Measurements from ENCODE around the gene BMS1.
"Not testable (repeated sequence)": the region's sequence is repeated elsewhere in the genome, so short reads cannot be mapped to it uniquely, and the experiment has no call there.

Gene BMS1

DNA sequence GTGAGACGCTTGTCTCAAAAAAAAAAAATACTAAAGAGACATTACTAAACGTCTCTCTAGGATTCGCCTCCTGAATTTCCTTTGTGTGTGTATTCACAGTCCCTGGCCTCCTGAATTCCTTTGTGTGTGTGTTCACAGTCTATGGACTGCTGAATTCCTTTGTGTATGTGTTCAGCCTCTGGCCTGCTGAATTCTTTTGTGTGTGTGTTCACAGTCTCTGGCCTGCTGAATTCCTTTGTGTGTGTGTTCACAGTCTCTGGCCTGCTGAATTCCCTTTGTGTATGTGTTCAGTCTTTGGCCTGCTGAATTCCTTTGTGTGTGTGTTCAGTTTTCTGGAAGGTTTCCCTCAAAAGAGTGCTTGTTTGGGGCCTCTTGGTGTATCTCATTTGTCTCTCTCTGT lies 8.2 kb downstream of the BMS1 start:
- no peak for DNase-seq

DNA sequence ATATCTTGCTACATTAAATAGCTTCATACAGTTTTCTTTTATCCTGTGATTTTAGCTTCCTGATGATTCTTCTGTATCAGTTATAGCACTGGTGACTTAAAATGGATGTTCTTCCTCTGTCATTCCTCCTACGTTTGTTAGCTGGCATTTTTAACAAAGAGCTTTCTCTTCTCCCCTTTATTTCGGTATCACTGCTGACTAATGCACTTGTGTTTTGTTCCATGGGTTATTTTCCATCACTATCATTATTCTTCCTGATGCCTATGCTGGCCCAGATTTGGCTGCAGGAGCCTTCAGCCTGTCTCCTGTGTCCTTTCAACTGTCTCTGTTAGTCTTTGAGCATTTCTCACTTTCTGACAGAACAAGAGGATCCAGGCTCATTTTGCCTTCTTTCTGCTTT lies 13.1 kb downstream of the BMS1 start:
- DNase-seq: no peak

DNA sequence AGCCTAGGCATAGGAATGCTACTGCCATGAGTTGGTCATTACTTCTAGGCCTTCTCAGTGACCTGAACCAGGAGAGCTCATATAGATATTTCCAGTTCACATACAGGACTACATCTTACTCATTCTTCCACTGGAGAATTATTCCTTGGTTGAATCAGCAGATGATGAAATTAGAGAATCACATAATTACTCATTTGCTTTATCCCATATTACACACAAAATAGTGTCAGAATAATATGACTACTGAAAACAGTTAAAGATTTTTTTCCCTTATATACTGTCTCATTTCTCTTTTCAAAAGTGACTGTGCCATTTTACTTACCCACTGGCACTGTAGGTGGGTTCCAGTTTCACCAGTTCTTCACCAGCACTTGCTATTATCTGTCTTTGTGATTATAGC lies 18.5 kb downstream of the BMS1 start:
- no peak for DNase-seq

DNA sequence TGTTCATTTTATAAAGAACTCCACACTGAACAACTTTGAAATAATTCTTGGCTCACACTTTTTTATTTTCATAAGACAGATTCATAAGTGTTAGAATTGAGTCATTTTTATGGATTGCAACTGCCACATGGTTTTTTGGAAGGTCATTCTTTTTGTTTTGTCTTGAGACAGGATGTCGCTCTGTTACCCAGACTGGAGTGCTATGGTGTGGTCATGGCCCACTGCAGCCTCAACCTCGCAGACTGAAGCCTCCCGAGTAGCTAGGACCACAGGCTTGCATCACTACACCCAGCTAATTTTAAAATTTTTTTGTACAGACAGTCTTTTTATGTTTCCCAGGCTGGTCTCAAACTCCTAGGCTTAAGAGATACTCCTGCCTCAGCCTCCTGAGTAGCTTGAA lies 20.3 kb downstream of the BMS1 start:
- DNase-seq: no peak

DNA sequence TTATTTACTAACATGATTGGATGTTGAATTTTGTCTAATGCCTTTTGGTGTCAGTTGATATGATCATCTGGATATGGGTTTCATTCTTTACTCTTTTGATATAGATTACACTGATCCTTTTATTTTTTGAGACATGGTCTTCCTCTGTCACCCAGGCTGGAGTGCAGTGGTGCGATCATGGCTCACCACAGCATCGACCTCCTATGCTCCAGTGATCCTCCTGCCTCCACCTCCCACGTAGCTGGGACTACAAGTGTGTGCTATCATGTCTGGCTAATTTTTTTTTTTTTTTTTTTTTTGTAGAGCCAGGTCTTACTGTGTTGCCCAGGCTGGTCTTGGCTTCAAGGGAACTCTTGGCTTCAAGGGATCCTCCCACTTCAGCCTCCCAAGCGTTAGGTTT lies 27.1 kb downstream of the BMS1 start:
- DNase-seq: no peak

DNA sequence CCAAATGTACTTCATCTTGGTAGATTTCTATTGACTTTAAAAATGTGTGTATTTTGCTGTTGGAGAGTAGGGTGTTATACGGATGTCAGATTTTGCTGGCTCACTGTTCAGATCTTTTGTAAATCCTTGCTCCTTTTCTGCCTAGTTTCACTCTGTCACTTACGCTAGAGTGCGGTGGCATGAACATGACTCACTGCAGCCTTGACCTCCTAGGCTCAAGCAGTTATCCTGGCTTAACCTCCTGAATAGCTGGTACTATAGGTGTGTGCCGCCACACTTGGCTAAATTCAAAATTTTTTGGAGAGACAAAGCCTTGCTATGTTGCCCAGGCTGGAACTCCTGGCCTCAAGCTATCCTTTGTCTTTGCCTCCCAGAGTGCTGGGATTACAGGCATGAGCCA lies 29.4 kb downstream of the BMS1 start:
- DNase-seq: no peak

DNA sequence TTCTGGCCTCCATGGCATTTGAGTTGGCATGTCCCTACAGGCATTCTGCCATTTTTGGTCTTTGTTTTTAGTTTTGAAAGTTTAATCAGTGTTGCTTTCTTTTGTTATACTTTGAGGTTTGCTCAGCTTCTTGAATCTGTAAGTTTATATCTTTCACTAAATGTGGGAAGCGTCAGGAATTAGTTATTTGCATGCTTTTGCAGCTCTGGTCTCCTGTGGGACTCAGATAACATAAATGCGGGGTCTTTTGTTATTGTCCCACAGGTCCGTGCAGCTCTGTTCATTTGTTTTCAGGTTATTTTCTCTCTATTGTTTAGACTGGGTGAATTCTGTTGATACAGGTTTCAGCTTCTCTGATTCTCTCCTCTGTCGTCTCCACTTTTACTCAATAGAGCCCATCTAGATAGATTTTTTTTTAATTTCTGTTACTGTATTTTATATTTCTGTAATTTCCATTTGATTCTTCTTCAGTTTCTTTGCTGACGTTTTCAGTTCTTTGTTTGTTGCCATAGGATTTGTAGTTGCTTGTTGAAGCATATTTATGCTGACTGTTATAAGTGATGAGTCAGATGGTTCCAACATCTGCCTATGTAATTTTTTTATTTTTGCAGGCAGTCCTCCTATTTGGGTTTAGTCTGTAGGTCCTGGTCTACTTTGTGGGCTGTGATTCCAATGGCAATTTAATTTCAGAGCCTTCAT lies 31.5 kb downstream of the BMS1 start:
- DNase-seq: not testable (repeated sequence)

DNA sequence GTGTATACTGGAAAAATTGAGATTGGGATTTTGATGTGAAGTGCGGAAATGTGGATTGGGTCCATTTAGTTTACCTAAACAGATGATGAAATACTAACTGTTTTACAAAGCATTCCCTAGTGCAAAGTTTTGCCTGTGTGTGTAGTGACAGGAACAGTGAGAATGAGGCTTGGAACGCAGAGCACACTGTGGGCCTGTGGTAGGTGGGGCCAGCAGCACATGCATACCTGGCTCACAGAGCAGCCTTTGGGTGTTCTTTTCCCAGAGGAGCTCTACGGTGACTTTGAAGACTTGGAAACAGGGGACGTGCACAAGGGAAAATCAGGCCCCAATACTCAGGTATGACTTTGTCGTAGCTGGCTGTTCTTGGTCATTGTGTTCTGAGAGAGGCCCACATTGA lies 33.7 kb downstream of the BMS1 start:
- not testable (repeated sequence) for DNase-seq

DNA sequence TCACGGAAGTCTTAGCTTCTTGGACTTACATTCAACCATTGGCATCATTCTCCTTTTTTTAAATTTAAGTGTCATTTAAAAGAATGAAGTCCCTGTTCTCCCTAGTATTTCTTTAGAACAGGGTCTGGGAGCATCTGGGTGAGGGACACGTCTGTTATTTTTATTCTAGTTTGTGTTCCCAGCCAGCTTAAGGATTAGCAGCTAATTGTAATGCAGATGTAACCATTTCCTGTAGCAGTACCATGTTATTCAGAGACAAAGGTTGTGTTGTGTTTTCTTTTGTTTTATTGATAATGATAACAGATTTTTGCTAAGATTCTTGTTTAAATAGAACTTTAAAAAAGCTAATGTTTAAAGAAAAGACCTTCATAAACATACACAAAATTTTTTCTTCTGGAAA lies 34.3 kb downstream of the BMS1 start:
- DNase-seq: no peak

DNA sequence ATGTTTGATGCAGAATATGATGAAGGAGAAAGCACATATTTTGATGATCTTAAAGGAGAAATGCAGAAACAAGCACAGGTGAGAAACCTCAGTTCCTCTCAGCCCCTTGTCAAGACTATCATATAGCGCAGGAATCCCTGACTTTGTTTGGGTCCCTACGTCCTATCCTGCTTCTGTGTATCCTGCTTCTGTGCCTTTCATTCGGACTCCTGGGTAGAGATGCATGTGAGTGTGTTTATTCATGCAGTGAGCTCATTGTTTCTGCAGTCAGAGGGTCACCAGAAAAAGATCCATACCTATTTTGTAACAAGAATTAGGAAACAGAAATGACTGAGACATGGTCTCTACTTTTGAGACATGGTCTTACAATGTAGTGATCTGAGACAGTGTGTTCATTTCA lies 34.8 kb downstream of the BMS1 start:
- DNase-seq: not testable (repeated sequence)

DNA sequence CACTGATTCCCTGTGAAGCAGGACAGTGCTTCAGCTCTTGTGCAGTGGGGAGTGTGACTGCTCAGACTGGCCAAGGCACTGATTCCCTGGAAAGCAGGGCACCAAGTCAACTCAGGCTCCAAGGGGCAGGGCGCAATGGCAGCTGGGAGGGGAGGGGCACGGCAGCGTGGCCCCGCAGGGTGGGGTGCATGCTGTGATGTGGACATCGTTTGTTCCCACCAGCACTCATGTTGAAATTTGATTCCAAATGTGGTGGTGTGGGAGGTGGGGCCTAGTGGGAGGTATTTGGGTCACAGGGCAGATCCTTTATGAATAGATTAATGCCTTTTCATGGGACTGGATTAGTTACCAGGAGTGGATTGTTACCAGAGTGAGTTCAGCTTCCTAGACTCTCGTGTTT lies 44.2 kb downstream of the BMS1 start:
- not testable (repeated sequence) for DNase-seq

DNA sequence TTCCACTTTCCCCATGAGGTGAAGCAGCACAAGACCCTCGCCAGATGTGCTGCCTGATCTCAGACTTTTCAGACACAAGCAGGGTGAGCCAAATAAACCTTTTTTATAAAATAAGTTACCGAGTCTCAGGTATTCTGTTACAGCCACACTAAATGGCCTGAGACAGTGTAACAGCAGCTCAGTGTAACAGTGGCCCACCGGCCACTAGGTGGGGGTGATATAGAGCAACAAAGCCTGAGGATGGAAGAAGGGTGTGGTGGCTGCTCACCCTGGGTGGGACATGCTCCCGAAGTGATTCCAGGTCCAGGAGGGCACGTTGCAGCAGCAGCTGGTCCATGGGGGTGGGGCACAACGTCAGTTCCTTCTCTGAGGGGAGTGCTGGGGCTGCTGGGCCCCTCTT lies 44.6 kb downstream of the BMS1 start:
- no peak for DNase-seq

DNA sequence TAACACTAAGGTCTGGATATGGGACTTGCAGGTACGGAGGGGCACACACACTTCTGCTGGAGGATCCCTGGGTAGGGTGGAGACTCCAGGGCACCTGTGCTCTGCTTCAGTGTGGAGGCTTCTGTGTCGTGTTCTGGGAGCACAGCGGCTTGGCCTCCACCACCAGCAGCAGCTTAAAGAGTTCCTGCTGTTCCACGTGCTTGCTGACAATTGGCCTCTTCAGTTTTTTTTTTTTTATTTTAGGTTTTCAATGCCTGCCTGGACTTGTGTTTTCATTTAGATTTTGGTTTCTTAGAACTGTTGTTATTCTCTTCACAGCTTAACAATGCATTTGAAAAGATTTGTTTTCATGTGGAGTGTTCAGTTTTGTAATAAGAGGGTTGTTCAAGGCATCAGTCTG lies 45.8 kb downstream of the BMS1 start:
- not testable (repeated sequence) for DNase-seq

DNA sequence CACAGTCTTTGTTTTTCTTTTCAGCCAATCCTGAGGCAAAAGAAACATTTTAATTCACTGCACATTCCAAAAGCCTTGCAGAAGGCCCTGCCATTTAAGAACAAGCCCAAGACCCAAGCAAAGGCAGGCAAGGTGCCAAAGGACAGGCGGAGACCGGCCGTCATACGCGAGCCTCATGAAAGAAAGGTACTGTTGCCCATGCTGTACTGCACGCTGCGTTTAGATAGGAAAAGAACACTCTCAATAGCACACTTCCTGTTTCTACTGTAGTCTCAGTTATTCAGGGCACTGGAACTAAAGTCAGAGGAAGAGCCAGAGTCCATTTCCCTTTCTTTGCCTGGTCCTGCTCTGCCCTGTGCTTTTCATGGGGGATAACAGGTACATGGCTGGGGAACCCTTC lies 47.6 kb downstream of the BMS1 start:
- no peak for DNase-seq

DNA sequence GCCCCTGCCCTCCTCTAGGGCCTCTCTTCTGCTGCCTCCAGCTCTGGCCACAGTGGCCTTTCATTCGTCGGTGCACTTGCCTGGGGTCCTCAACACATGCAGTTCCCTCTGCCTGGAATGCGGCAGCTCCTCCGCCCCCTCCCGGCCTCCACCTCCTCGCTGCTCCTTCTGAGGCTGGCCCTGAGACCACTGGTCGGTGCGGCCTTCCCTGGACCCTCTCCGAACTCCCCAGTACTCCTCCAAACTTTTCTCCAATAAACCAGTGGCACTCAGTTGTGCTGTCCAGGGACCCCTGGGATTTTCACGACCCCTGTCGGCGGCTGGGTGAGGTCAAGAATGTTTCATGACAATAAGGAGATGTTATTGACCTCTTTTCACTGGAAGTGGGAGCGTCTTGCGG lies 53.5 kb downstream of the BMS1 start:
- no peak for DNase-seq

DNA sequence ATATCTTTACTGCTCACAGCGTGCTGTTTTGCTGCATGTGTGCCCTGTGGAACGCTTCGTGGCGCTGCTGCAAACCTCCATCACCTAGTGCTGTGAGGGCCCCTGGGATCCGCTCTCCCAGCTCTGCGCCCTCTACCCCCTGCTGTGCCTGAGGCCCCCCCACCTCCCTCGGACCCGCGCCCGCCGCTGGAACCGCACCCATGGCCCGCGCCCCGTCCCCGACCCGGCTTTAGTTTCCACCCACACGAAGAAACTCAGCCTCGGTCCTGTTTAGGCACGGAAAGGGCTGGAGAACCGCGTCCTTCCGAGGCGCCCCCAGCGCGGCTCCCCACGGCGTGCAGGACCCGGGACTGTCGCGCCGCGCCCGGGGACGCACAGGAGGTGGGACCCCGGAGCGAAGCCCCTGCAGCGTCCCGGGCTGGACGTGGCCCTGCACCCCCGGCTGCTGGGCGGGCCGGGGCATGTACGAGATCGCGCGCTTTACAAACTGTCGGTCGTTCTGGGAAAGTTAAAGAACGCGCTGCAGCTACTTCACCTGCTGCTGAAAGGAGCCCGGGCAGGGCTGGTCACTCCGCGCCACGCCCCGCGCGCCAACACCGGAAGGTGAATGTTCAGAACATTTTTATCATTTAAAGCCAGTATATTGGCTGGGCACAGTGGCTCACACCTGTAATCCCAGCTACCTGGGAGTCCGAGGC lies 54.3 kb downstream of the BMS1 start:
- no peak for DNase-seq

DNA sequence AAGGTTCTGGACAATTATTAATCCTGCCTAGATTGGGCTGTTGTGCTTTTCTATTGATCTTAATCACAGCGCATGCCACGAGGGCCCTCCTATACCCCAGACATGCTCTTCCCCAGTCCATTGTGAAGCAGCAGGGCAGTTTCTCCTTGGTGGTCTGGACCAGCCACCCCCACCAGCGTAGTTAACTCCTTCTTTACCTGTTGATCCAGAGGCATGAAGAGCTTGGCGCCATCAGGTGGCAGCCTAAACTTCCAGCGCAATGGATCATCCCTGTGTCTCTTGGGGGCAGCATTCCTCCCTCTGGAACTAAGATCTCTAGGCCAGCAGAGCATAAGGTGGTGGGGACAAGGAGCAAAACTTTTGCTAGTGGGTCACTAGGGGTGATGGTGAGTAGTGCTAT lies 62.2 kb downstream of the BMS1 start:
- not testable (repeated sequence) for DNase-seq

DNA sequence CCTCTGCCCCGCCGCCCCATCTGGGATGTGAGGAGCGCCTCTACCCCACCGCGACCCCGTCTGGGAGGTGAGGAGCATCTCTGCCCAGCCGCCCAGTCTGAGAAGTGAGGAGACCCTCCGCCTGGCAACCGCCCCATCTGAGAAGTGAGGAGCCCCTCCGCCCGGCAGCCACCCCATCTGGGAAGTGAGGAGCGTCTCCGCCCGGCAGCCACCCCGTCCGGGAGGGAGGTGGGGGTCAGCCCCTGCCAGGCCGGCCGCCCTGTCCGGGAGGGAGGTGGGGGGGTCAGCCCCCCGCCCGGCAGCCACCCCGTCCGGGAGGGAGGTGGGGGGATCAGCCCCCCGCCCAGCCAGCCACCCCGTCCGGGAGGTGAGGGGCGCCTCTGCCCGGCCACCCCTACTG lies 64.7 kb downstream of the BMS1 start:
- not testable (repeated sequence) for DNase-seq

DNA sequence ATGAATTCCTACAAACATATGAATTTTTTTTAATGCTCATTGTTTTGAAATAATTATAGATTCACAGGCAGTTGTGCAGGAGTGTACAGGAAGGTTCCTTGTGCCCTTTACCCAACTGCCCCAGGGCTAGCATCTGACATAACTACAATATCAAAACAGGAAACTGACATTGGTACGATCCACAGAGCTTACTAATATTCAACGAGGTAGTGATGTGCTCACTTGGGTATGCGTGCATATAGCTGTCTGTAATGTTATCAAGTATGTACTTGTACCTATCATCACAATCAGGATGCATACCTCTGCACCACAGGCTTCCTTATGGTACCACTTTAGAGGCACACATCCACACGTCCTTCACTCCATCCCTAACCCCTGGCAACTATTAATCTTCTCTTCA lies 68.3 kb downstream of the BMS1 start:
- DNase-seq: no peak

DNA sequence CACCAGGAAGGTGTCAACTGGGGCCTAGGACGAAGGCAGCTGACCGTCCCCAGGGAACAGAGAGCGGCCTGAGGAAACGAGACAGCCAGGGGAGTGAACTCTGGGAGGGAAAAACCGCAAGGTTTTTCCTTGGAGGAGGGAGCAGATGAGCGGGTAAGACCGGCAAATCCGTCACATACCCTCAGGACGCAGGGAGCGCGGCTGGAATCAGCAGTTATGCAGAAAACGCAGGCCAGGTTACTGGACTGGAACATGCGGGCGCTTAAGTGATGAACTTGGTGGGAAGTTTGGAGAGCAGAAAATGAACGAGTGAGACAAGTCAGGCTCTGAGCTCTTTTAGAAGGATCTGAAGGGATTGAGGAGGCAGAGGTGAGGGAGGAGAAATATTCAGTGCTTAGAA lies 76.7 kb downstream of the BMS1 start:
- no peak for DNase-seq

DNA sequence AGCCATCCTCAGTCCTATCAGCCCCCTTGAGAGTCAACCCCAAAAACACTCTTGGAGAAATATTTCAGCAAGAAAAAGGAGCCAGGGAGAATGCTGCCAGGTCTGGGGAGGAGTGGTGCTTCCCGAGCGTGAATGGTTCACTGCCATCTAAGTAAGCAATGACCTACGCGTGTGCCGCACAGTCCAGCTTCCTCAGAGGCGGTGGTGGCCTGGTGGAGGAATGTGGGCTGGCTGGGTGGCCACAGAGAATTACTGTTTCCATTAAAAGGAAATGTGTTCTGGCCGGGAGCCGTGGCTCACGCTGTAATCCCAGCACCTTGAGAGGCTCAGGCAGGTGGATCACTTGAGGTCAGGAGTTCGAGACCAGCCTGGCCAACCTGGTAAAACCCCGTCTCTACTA lies 77.4 kb downstream of the BMS1 start:
- DNase-seq: not testable (repeated sequence)

DNA sequence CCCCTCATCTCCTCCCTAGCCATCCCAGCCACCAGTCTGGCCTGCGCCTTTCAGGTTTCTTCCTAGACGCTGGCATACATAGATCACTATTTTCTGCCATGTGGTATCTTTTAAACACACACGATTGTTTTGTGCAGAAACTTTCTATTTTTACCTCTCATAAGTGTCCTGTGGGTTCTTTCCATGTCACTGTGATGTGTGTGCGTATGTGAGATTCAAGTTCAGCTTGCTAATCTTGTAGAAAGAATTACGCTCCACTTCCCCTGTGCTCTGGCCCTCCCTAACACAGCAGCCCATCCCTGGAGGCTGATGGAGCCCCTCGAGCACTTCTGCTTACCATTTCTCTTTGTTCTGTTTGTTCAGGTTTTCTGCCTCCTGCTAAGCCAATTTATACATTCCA lies 80.2 kb downstream of the BMS1 start:
- DNase-seq: not testable (repeated sequence)

DNA sequence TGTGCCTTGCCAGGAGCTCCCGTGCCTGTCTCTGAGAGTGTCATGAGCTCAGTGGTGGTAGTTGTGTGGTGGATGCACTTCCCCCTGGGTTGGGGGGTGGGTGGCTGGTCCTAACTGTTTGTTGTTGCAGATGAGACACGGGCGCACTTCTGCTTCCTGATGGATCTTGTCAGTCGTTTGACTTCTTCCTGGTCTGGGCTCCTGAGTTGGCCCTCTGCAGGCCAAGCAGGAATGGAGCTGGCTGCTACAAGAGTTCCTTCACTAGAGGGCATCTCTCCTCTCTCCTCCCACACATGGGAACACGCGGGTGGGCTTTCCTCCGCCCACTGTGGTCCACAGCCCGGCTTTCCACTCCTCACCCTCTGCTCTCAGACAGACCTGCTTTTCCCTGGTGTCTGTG lies 82.0 kb downstream of the BMS1 start:
- DNase-seq: no peak

DNA sequence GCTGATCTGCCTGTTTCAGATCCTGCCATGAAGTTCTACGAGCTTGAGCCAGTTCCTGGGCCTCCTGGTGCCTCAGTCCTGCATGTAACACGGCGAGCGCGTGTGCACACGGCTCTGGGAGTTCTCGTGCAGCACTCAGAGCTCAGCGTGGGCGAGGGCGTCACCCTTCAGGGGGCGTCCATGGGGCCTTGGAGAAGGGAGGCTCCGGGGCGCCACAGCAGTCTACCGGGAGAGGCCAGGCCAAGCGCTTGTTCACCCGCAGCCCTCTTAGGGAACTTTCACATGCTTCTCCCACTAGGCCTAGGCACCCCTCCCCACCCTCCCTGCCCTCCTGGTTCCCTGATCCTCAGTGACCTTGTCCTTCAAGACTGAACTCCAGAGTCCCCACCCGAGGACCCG lies 83.1 kb downstream of the BMS1 start:
- DNase-seq: no peak
